CD14-positive monocyte (primary cell): ENCODE measurements around the gene VWA3A. TPM values are rescaled to one million over a fixed set of nuclear protein-coding genes. Genes with fewer than 3 reads are reported as not detected.
A peak's percentile ranks its signal among the peaks of the same experiment; 100 is the strongest.

Experiments
- DNase-seq, 3 donors: peaks; one replicate each; pipeline ENCODE4 v3.0.0-alpha.2; 2011 to 2022
- H2AFZ ChIP-seq: 2 replicates; pipeline ENCODE4 v1.6.0; 2012; ENCODE audit warnings: mild to moderate bottlenecking, low read depth, low read length, inconsistent platforms; ENCODE audit not compliant: insufficient read depth, poor library complexity, severe bottlenecking
- H3K27ac ChIP-seq, 2 donors: 1 replicate in 1 of 2; 2 replicates in 1 of 2; pipeline ENCODE4 v1.5.1; 2012 to 2013; ENCODE audit warnings: low read length in 2 of 2, control low read depth in 1 of 2, inconsistent platforms in 1 of 2, low read depth in 1 of 2, mild to moderate bottlenecking in 1 of 2
- H3K27me3 ChIP-seq, 2 donors: one replicate each; pipeline versions ENCODE4 v1.6.0 to v1.6.1; 2011 to 2013; ENCODE audit warnings: low read length in 2 of 2; ENCODE audit not compliant: control insufficient read depth in 2 of 2, insufficient read depth in 2 of 2
- H3K36me3 ChIP-seq, 2 donors: replicated peaks in 1 of 2; 1 replicate in 1 of 2; 2 replicates in 1 of 2; pipeline versions ENCODE4 v1.5.1 to v1.6.1; 2012 to 2013; ENCODE audit warnings: low read length in 2 of 2, control low read depth in 1 of 2, inconsistent platforms in 1 of 2, mild to moderate bottlenecking in 1 of 2; ENCODE audit not compliant: insufficient read depth in 2 of 2, control insufficient read depth in 1 of 2
- H3K4me1 ChIP-seq, 2 donors: 1 replicate in 1 of 2; 2 replicates in 1 of 2; pipeline versions ENCODE4 v1.5.1 to v1.6.1; 2012 to 2013; ENCODE audit warnings: low read length in 2 of 2, control low read depth in 1 of 2, inconsistent platforms in 1 of 2, mild to moderate bottlenecking in 1 of 2, moderate library complexity in 1 of 2; ENCODE audit not compliant: insufficient read depth in 2 of 2, control insufficient read depth in 1 of 2
- H3K4me2 ChIP-seq: replicated peaks from 2 replicates; pipeline ENCODE3; 2012; ENCODE audit warnings: low read length, moderate library complexity, mild to moderate bottlenecking; ENCODE audit not compliant: poor library complexity, severe bottlenecking; ENCODE audit errors: extremely low read depth
- H3K4me3 ChIP-seq, 3 experiments: fragments of 200-600 bp in 1 of 3; sonication (generic) in 1 of 3; replicated peaks in 1 of 3; 1 replicate in 2 of 3; 2 replicates in 1 of 3; pipeline ENCODE4 v1.5.1; 2011 to 2013; ENCODE audit warnings: low read length in 3 of 3, mild to moderate bottlenecking in 3 of 3, control low read depth in 2 of 3, low read depth in 2 of 3, inconsistent platforms in 1 of 3, moderate library complexity in 1 of 3
- H3K79me2 ChIP-seq: 2 replicates; pipeline ENCODE4 v1.6.0; 2012; ENCODE audit warnings: mild to moderate bottlenecking, control low read depth, inconsistent platforms, low read length, moderate library complexity; ENCODE audit not compliant: insufficient read depth
- H3K9ac ChIP-seq: 2 replicates; pipeline ENCODE4 v1.6.0; 2017; ENCODE audit warnings: low read length, mild to moderate bottlenecking; ENCODE audit not compliant: insufficient read depth, poor library complexity, severe bottlenecking
- H3K9me3 ChIP-seq, 2 donors: replicated peaks in 1 of 2; 1 replicate in 1 of 2; 2 replicates in 1 of 2; pipeline versions ENCODE4 v1.5.1 to v1.6.1; 2012 to 2013; ENCODE audit warnings: low read length in 2 of 2, control low read depth in 1 of 2; ENCODE audit not compliant: control insufficient read depth in 1 of 2, insufficient read depth in 1 of 2
- H4K20me1 ChIP-seq: 2 replicates; pipeline ENCODE4 v1.6.0; 2012; ENCODE audit warnings: mild to moderate bottlenecking, low read length, control low read depth, moderate library complexity; ENCODE audit not compliant: insufficient read depth
- H3K27ac Mint-ChIP-seq, 7 donors: one replicate each; pipeline ENCODE4 v1.8.0; 2020; ENCODE audit warnings: mild to moderate bottlenecking in 7 of 7, mixed read lengths in 7 of 7, moderate library complexity in 6 of 7, inconsistent platforms in 2 of 7
- H3K27me3 Mint-ChIP-seq, 3 donors: one replicate each; pipeline ENCODE4 v1.8.0; 2021 to 2022; ENCODE audit warnings: low read depth in 3 of 3, mild to moderate bottlenecking in 3 of 3, mixed read lengths in 3 of 3, moderate library complexity in 3 of 3, inconsistent platforms in 1 of 3
- H3K36me3 Mint-ChIP-seq, 2 donors: one replicate each; pipeline ENCODE4 v1.8.0; 2020; ENCODE audit warnings: mixed read lengths in 2 of 2, inconsistent platforms in 1 of 2, mild to moderate bottlenecking in 1 of 2
- H3K4me1 Mint-ChIP-seq: one replicate; pipeline ENCODE4 v1.8.0; 2020; ENCODE audit warnings: mild to moderate bottlenecking, mixed read lengths
- H3K4me3 Mint-ChIP-seq, 2 donors: one replicate each; pipeline ENCODE4 v1.8.0; 2020; ENCODE audit warnings: mild to moderate bottlenecking in 2 of 2, mixed read lengths in 2 of 2, moderate library complexity in 1 of 2
- H3K9me3 Mint-ChIP-seq, 7 donors: one replicate each; pipeline ENCODE4 v1.8.0; 2020 to 2022; ENCODE audit warnings: mixed read lengths in 7 of 7, mild to moderate bottlenecking in 6 of 7, moderate library complexity in 6 of 7, inconsistent platforms in 2 of 7
- WGBS: methylation state at CpG from one replicate; pipeline ENCODE4 v1.1.5; 2013; ENCODE audit warnings: missing lambda C conversion rate; ENCODE audit not compliant: insufficient coverage; 5-methylcytosine and 5-hydroxymethylcytosine counted together
- intact Hi-C, 2 donors: fragments of 100-400 bp; cut with micrococcal nuclease; formaldehyde crosslinking; loops; one replicate each; pipeline versions ENCODE4 v1.15.0 to v1.15.1; 2023
- polyA plus RNA-seq, 3 donors: library from polyadenylated mRNA; depleted of rRNA in 1 of 3; unstranded in 2 of 3; stranded (reverse) in 1 of 3; fragments of 300-500 nt in 2 of 3; fragments of >200 nt in 1 of 3; fragmentation: Illumina TruSeq in 2 of 3; gene quantifications; 1 replicate in 2 of 3; 2 replicates in 1 of 3; pipeline ENCODE4 v1.2.3, GENCODE V29; 2012 to 2021
- TF ChIP-seq, protein P1 (sequence below): fragments of 200-600 bp; IDR thresholded peaks from one replicate; pipeline ENCODE4 v1.8.0; 2022; ENCODE audit warnings: antibody characterized with exemption, mild to moderate bottlenecking

The VWA3A gene
- polyA plus RNA-seq, 3 donors = 0.09 TPM; not detected in 2

DNA sequence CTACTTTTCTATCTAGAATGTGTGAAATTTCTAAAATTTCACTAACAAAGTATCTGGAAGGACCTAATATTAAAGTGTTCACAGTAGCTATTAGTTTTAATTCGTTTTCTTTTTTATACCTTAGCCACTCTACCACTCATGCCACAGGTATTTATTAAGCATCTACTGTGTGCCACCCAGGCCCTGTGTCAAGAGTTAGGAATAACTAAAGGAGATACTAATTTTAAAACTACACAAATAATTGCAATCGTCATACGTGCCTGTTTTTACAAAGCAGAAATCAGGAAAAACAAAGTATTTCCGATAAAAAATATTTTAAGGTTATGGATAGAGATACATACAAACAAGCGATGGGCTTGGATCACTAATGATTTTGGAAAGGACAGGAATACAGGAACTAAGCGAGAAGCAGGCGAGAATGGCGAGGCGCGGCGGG is 113.3 kb downstream of the VWA3A start:
- Mint-ChIP-seq H3K27ac (peak overlapping the region in 5 of 7 donors; percentile 27 to 84 (median 59)), H3K36me3 (peaks cover 0 to 2% of the 10 kb centered on the region in 2 donors), H3K9me3 (peaks cover 0 to 6% (median 1%) of the 10 kb centered on the region in 7 donors), H3K4me3 (peak overlapping the region; percentile 89 to 91), H3K4me1 (peaks cover 16% of the 10 kb centered on the region), H3K27me3 (peaks cover 0 to 4% (median under 1%) of the 10 kb centered on the region in 3 donors)
- intact Hi-C loops = loop anchor here in 1 of 2 donors (2.0 kb wide), 1 partner anchor 15 kb away; no protein-coding TSS in a partner anchor
- DNase-seq = no peak
- peak overlapping the region; percentile 100 for H3K4me2 ChIP-seq
- WGBS = 6% methylated on average over 8 of the region's 11 CpGs
- peak overlapping the region; percentile 97 for H2AFZ ChIP-seq
- H3K27ac ChIP-seq = peak overlapping the region in 1 of 2 donors; percentile 74
- peaks cover 40% of the 10 kb centered on the region for H3K79me2 ChIP-seq
- H4K20me1 ChIP-seq = peaks cover 5% of the 10 kb centered on the region
- H3K9me3 ChIP-seq = no peaks in the 10 kb centered on the region
- H3K27me3 ChIP-seq = no peaks in the 10 kb centered on the region
- TF ChIP-seq, protein P1, sequence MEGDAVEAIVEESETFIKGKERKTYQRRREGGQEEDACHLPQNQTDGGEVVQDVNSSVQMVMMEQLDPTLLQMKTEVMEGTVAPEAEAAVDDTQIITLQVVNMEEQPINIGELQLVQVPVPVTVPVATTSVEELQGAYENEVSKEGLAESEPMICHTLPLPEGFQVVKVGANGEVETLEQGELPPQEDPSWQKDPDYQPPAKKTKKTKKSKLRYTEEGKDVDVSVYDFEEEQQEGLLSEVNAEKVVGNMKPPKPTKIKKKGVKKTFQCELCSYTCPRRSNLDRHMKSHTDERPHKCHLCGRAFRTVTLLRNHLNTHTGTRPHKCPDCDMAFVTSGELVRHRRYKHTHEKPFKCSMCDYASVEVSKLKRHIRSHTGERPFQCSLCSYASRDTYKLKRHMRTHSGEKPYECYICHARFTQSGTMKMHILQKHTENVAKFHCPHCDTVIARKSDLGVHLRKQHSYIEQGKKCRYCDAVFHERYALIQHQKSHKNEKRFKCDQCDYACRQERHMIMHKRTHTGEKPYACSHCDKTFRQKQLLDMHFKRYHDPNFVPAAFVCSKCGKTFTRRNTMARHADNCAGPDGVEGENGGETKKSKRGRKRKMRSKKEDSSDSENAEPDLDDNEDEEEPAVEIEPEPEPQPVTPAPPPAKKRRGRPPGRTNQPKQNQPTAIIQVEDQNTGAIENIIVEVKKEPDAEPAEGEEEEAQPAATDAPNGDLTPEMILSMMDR = no peak
- H3K4me3 ChIP-seq = peak overlapping the region; percentile 59 to 95 (median 66)
- no peaks in the 10 kb centered on the region for H3K36me3 ChIP-seq
- peaks cover 11 to 22% of the 10 kb centered on the region in 2 donors for H3K4me1 ChIP-seq
- H3K9ac ChIP-seq = peak overlapping the region; percentile 80

DNA sequence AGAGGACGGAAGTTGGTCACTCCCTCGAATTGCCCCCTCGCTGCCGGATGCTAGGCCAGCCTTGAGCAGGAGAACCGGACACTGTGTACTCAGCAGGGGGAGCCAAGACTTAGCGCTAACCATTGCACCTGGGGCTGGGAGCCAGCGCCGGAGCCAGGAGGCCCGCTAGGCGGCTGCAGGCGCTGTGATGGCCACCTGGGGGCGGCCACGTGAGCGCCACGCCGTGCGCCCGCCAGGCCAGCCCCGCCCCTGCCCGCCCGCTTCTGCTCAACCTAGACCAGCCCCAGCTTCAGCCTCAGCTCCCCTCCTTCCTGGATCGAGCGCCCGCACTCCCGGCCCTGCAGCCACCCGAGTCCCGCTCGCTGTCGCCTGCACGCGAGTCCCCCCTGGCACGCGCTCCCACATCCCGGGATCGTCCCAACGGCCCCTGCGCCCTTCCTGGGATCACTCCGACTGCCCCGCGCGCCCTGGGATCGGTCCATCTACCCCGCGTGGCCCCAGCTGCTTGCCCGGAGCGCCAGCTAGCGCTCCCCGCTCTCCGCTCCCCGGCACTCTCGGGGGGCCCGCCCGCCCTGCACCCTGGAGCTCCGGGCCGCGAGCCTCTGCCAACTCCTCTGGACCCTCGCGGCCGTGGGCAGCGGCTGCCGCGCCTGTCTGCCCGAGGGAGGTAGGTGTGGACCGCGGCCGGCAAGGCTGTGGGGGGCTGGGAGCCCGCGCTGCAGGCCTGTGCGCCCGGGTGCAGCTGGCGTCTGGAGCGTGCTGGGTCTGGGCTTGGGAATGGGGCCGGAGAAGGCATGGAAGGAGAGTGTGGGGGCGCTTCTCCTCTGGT is 113.9 kb downstream of the VWA3A start, which contains the start of gene EEF2K:
TSS of gene EEF2K (plus strand) at position 266 of the 829 bp plus-strand sequence. CDS start 19,452 bp downstream, outside the sequence.
- peaks cover 47% of the 10 kb centered on the region for H3K79me2 ChIP-seq
- TF ChIP-seq, protein P1 = peak; percentile 79
- intact Hi-C loops = loop anchor here in 1 of 2 donors (2.0 kb wide), 1 partner anchor 15 kb away; no protein-coding TSS in a partner anchor

More for the DNA sequence above, 113.9 kb downstream of the VWA3A start, which contains the start of gene EEF2K:
- Mint-ChIP-seq H3K4me3 (peak within 1 kb of the TSS; percentile 89 to 91), H3K9me3 (peaks cover 0 to 10% (median 2%) of the 10 kb centered on the region in 7 donors), H3K27ac (peak within 1 kb of the TSS; percentile 52 to 84 (median 75)), H3K36me3 (peaks cover 0 to 3% of the 10 kb centered on the region in 2 donors), H3K4me1 (peaks cover 19% of the 10 kb centered on the region), H3K27me3 (peaks cover 0 to 4% (median 0%) of the 10 kb centered on the region in 3 donors)
- 0% methylated on average over 72 of the region's 74 CpGs for WGBS
- peak; percentile 72 to 85 (median 76) for DNase-seq
- H3K27ac ChIP-seq = peak within 1 kb of the TSS; percentile 34 to 74
- H3K4me2 ChIP-seq = peak within 1 kb of the TSS; percentile 100
- H3K36me3 ChIP-seq = no peaks in the 10 kb centered on the region
- peak within 1 kb of the TSS; percentile 59 to 95 (median 66) for H3K4me3 ChIP-seq
- peak within 1 kb of the TSS; percentile 97 for H2AFZ ChIP-seq
- peaks cover 5% of the 10 kb centered on the region for H4K20me1 ChIP-seq
- no peaks in the 10 kb centered on the region for H3K27me3 ChIP-seq
- peaks cover 11 to 22% of the 10 kb centered on the region in 2 donors for H3K4me1 ChIP-seq
- no peaks in the 10 kb centered on the region for H3K9me3 ChIP-seq
- peak within 1 kb of the TSS; percentile 80 for H3K9ac ChIP-seq
